Caki2 (cell line): Measurements from ENCODE around the gene HTR4. TPM values are rescaled to one million over a fixed set of nuclear protein-coding genes. Genes with fewer than 3 reads are reported as not detected.

Source experiments
- DNase-seq: peaks from one replicate; pipeline ENCODE4 v3.0.0-alpha.2; 2015; ENCODE audit warnings: low read depth
- in situ Hi-C: cut with HindIII; loops from 2 replicates; pipeline ENCODE4 v1.10.0; 2016; ENCODE audit warnings: low sequenced_read_pairs, low pct_unique_long_range_greater_than_20kb, mixed read lengths
- total RNA-seq: library from RNA; depleted of rRNA; stranded (reverse); fragments of >200 nt; shearing (Covaris generic); gene quantifications from 2 replicates; pipeline ENCODE4 v1.2.3, GENCODE V29; 2014; ENCODE audit warnings: low replicate concordance

Gene HTR4
- total RNA-seq, 1 experiment from 2014 or later, result not detected

GRCh38 chr5:148511810-148512347 is 142.4 kb downstream of the HTR4 start:
- no peak for DNase-seq
- in situ Hi-C loops, result no loop called here

GRCh38 chr5:148509893-148510292 is 144.4 kb downstream of the HTR4 start:
- in situ Hi-C loops, result no loop called here
- no peak for DNase-seq

GRCh38 chr5:148507648-148508047 is 146.7 kb downstream of the HTR4 start:
- in situ Hi-C loops, result no loop called here
- no peak for DNase-seq

- in situ Hi-C loops, result no loop called here
Measured at GRCh38 chr5:148499452-148499851, 154.9 kb downstream of the HTR4 start.

GRCh38 chr5:148497757-148498156 is 156.6 kb downstream of the HTR4 start:
- in situ Hi-C loops, result no loop called here
- no peak for DNase-seq

More at GRCh38 chr5:148499452-148499851, 154.9 kb downstream of the HTR4 start:
- no peak for DNase-seq

GRCh38 chr5:148492351-148492750 is 162.0 kb downstream of the HTR4 start:
- no peak for DNase-seq
- in situ Hi-C loops, result no loop called here

GRCh38 chr5:148491793-148492184 is 162.5 kb downstream of the HTR4 start:
- DNase-seq, result no peak
- in situ Hi-C loops, result no loop called here

- in situ Hi-C loops, result no loop called here
- DNase-seq, result no peak
Measured at GRCh38 chr5:148491015-148491792, 163.1 kb downstream of the HTR4 start.

GRCh38 chr5:148488757-148489156 is 165.6 kb downstream of the HTR4 start:
- in situ Hi-C loops, result no loop called here

GRCh38 chr5:148486456-148486855 is 167.9 kb downstream of the HTR4 start:
- in situ Hi-C loops, result no loop called here
- no peak for DNase-seq

More at GRCh38 chr5:148488757-148489156, 165.6 kb downstream of the HTR4 start:
- DNase-seq, result no peak

GRCh38 chr5:148484651-148485050 is 169.7 kb downstream of the HTR4 start:
- no peak for DNase-seq
- in situ Hi-C loops, result no loop called here

- in situ Hi-C loops, result no loop called here
- DNase-seq, result no peak
Measured at GRCh38 chr5:148483750-148484149, 170.6 kb downstream of the HTR4 start.

GRCh38 chr5:148482697-148483462 is 171.4 kb downstream of the HTR4 start:
- DNase-seq, result peak; percentile 16
- in situ Hi-C loops, result no loop called here

GRCh38 chr5:148482196-148482595 is 172.1 kb downstream of the HTR4 start:
- in situ Hi-C loops, result no loop called here
- no peak for DNase-seq

- DNase-seq, result no peak
- in situ Hi-C loops, result no loop called here
Measured at GRCh38 chr5:148477429-148477828, 176.9 kb downstream of the HTR4 start.

- no peak for DNase-seq
- in situ Hi-C loops, result no loop called here
Measured at GRCh38 chr5:148476302-148476701, 178.0 kb downstream of the HTR4 start.

GRCh38 chr5:148474025-148474511 is 180.3 kb downstream of the HTR4 start:
- DNase-seq, result no peak
- in situ Hi-C loops, result no loop called here

GRCh38 chr5:148471379-148471778 is 182.9 kb downstream of the HTR4 start:
- in situ Hi-C loops, result no loop called here
- no peak for DNase-seq

GRCh38 chr5:148469501-148469935 is 184.8 kb downstream of the HTR4 start:
- no peak for DNase-seq
- in situ Hi-C loops, result no loop called here
